HCT116 (cell line): ENCODE measurements around the gene AXIN1.

Source experiments
- SRF ChIP-seq: IDR thresholded peaks from 2 replicates; pipeline ENCODE4 v1.6.1; 2012; ENCODE audit warnings: low read depth
- ZNF274 ChIP-seq: fragments of 200-500 bp; sonication (Bioruptor generic); IDR thresholded peaks from 2 replicates; pipeline ENCODE4 v1.6.1; 2014; ENCODE audit warnings: mild to moderate bottlenecking, low read depth, low read length, inconsistent platforms

DNA sequence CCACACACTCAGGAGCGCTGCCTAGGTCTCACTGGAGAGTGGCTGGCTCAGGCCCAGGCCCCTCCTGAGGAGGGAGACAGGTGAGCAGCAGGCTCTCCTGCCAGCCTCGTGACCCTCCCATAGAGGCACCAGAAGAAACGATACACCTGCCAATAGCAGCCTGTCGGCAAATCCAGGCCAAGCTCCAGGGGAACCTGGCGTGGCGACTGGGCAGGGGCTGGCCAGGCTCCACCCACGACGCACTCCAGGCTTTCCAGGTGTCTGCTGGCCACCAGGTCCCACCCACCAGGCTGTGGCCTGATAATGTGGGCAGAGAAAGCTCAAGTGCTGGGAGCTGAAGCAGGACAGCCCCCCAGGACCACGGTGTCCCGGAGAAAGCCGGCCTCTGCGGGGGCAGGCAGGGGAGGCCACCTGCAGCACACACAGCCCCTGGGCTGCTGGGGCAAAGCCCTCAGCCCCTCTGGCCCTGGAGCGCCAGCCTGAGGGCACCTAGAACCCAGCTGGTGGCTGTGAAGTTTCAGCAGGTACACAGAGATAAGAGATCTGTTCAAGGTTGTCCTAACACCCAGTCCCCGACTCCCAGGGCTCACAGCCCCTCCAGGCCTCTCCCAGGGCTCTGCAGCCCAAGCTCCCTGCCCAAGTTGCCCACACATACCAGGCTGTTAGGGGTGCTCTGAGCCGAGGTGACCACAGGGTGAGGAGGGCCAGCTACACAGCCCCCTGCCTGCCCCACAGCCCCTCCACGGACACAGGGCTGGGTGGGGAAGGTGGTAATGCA, 26.8 kb upstream of the AXIN1 start:
- TF ChIP-seq ZNF274 (no peak), SRF (no peak)
